Caco-2 (cell line): Measurements from ENCODE around the gene BRAF. TPM values are rescaled to one million over a fixed set of nuclear protein-coding genes. Genes with fewer than 3 reads are reported as not detected.
"Not testable (repeated sequence)": the region's sequence is repeated elsewhere in the genome, so short reads cannot be mapped to it uniquely, and the experiment has no call there.

Source experiments
- BruUV-seq: library from RNA; stranded (reverse); fragments of 400-500 nt; replicated peaks from 2 replicates; lab custom pipeline; 2021; lab: Mats Ljungman, UMichigan
- CTCF ChIA-PET: fragments of 300-600 bp; sonication (Branson Sonifier 250); formaldehyde crosslinking; loops from one replicate; lab custom pipeline; 2022; ENCODE audit warnings: antibody characterized with exemption; lab: Charles Lee
- POLR2A ChIA-PET: fragments of 300-600 bp; sonication (Branson Sonifier 250); formaldehyde crosslinking; loops from one replicate; lab custom pipeline; 2022; ENCODE audit warnings: antibody characterized with exemption; lab: Charles Lee
- DNase-seq, 2 experiments: peaks; one replicate each; pipeline versions ENCODE4 v3.0.0 to v3.0.0-alpha.2; 2020 to 2022
- H3K27me3 ChIP-seq: replicated peaks from 2 replicates; pipeline ENCODE4 v1.6.0; 2011; ENCODE audit warnings: low read length; ENCODE audit not compliant: control insufficient read depth, insufficient read depth
- H3K36me3 ChIP-seq: 2 replicates; pipeline ENCODE4 v1.5.1; 2011; ENCODE audit warnings: low read length; ENCODE audit not compliant: control insufficient read depth, insufficient read depth
- H3K4me1 ChIP-seq: fragments of 250-450 bp; sonication (Bioruptor Pico); 2 replicates; pipeline ENCODE4 v1.5.1; 2020; ENCODE audit warnings: mild to moderate bottlenecking
- H3K4me3 ChIP-seq: 2 replicates; pipeline ENCODE4 v1.5.1; 2011; ENCODE audit warnings: low read depth, mild to moderate bottlenecking, control low read depth, low read length
- H3K9me3 ChIP-seq: fragments of 250-450 bp; sonication (Bioruptor Pico); 2 replicates; pipeline ENCODE4 v1.5.1; 2020; ENCODE audit warnings: mild to moderate bottlenecking, moderate library complexity
- H3K27ac Mint-ChIP-seq: one replicate; pipeline ENCODE4 v1.8.0; 2022; ENCODE audit warnings: mixed read lengths; ENCODE audit not compliant: unreplicated experiment
- H3K27me3 Mint-ChIP-seq: one replicate; pipeline ENCODE4 v1.8.0; 2022; ENCODE audit warnings: mixed read lengths; ENCODE audit not compliant: insufficient read depth, unreplicated experiment
- H3K36me3 Mint-ChIP-seq: one replicate; pipeline ENCODE4 v1.8.0; 2022; ENCODE audit warnings: mild to moderate bottlenecking, mixed read lengths; ENCODE audit not compliant: insufficient read depth, unreplicated experiment
- H3K4me1 Mint-ChIP-seq: one replicate; pipeline ENCODE4 v1.8.0; 2022; ENCODE audit warnings: low read depth, mixed read lengths; ENCODE audit not compliant: unreplicated experiment
- H3K4me3 Mint-ChIP-seq: one replicate; pipeline ENCODE4 v1.8.0; 2022; ENCODE audit warnings: mild to moderate bottlenecking, moderate library complexity, mixed read lengths; ENCODE audit not compliant: unreplicated experiment
- H3K9me3 Mint-ChIP-seq: one replicate; pipeline ENCODE4 v1.8.0; 2022; ENCODE audit warnings: mixed read lengths; ENCODE audit not compliant: unreplicated experiment
- intact Hi-C: fragments of 100-400 bp; cut with micrococcal nuclease; formaldehyde crosslinking; loops from one replicate; pipeline ENCODE4 v1.10.0; 2022; ENCODE audit not compliant: unreplicated experiment
- total RNA-seq: library from RNA; stranded (reverse); gene quantifications from 2 replicates; pipeline ENCODE4 v1.2.3, GENCODE V29; 2022
- TF ChIP-seq, protein P1 (sequence below), 2 experiments: fragments of 200-600 bp in 1 of 2; IDR thresholded peaks; 1 replicate in 1 of 2; 2 replicates in 1 of 2; pipeline versions ENCODE4 v1.5.1 to v1.8.0; 2011 to 2022; ENCODE audit warnings: antibody characterized with exemption in 1 of 2, control low read depth in 1 of 2, inconsistent platforms in 1 of 2, low read depth in 1 of 2, low read length in 1 of 2, mild to moderate bottlenecking in 1 of 2, moderate library complexity in 1 of 2; ENCODE audit not compliant: insufficient read depth in 1 of 2, severe bottlenecking in 1 of 2, unreplicated experiment in 1 of 2

Gene BRAF
- total RNA-seq, 1 experiment from 2014 or later = 38.5 TPM

DNA sequence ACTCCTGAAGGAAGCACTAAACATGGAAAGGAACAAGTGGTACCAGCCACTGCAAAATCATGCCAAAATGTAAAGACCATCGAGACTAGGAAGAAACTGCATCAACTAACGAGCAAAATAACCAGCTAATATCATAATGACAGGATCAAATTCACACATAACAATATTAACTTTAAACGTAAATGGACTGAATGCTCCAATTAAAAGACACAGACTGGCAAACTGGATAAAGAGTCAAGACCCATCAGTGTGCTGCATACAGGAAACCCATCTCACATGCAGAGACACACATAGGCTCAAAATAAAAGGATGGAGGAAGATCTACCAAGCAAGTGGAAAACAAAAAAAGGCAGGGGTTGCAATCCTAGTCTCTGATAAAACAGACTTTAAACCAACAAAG lies 163.4 kb downstream of the BRAF start:
- H3K36me3 ChIP-seq, DNase-seq, H3K4me3 Mint-ChIP-seq, H3K27me3 Mint-ChIP-seq, H3K27ac Mint-ChIP-seq, BruUV-seq, POLR2A ChIA-PET, H3K27me3 ChIP-seq, H3K4me1 ChIP-seq, H3K9me3 ChIP-seq, H3K9me3 Mint-ChIP-seq, intact Hi-C loops, H3K4me3 ChIP-seq, H3K4me1 Mint-ChIP-seq, CTCF ChIA-PET: not testable (repeated sequence)
- peaks cover 17% of the 10 kb centered on the region for H3K36me3 Mint-ChIP-seq

DNA sequence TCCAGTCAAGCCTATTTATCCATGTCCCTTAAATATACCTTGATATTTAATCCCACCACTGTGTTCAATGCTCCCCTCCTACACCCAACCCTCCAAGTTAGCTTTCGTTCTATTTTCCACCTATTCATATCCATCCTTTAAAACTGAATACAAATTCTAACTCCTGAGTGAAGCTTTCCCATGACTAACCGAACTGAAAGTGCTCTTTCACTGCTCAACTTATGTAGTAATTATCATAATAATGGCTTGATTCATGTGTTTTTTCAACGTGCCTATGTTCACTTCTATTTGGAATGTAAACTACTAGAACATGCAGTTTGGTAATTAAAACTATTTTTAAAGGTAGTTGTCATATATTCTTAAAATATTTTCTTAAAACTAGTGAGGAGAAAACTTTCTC lies 170.2 kb downstream of the BRAF start:
- H3K4me1 ChIP-seq = no peaks in the 10 kb centered on the region
- Mint-ChIP-seq H3K27ac (no peak overlapping the region), H3K36me3 (peaks cover 11% of the 10 kb centered on the region), H3K27me3 (no peaks in the 10 kb centered on the region), H3K4me3 (no peak overlapping the region), H3K9me3 (no peaks in the 10 kb centered on the region), H3K4me1 (no peaks in the 10 kb centered on the region)
- no peaks in the 10 kb centered on the region for H3K36me3 ChIP-seq
- intact Hi-C loops = no loop called here
- TF ChIP-seq, protein P1, sequence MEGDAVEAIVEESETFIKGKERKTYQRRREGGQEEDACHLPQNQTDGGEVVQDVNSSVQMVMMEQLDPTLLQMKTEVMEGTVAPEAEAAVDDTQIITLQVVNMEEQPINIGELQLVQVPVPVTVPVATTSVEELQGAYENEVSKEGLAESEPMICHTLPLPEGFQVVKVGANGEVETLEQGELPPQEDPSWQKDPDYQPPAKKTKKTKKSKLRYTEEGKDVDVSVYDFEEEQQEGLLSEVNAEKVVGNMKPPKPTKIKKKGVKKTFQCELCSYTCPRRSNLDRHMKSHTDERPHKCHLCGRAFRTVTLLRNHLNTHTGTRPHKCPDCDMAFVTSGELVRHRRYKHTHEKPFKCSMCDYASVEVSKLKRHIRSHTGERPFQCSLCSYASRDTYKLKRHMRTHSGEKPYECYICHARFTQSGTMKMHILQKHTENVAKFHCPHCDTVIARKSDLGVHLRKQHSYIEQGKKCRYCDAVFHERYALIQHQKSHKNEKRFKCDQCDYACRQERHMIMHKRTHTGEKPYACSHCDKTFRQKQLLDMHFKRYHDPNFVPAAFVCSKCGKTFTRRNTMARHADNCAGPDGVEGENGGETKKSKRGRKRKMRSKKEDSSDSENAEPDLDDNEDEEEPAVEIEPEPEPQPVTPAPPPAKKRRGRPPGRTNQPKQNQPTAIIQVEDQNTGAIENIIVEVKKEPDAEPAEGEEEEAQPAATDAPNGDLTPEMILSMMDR (IDR thresholded peaks at IDR 0.05; ENCODE audit: insufficient read depth in 1 of 2, low read depth in 1 of 2, low read length in 1 of 2, severe bottlenecking in 1 of 2, unreplicated experiment in 1 of 2) = no peak
- ChIA-PET CTCF (interaction anchor here (0.5 kb wide), 1 partner anchor 66 kb away, joined by 3 read pairs; no protein-coding TSS in a partner anchor), POLR2A (no interaction called here)
- no peak for DNase-seq
- BruUV-seq = no TSS peak
- no peaks in the 10 kb centered on the region for H3K27me3 ChIP-seq
- no peak overlapping the region for H3K4me3 ChIP-seq
- no peaks in the 10 kb centered on the region for H3K9me3 ChIP-seq

DNA sequence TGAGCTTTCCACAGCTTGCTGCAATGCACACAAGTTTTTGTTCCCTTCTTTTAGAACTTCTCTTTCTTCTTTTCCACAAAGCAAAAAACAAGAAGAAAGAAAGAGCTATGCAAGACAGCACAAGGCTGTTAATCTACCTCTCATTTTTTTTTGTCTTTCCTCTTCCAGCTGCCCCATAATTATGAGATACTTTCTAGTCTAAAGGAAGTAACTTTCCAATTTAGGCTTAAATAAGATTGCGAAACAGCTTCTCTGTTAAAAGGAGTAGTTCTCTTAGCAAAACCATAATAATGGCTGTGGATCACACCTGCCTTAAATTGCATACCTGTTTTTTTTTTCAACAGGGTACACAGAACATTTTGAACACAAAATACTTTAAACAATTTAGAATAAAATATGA lies 172.2 kb downstream of the BRAF start:
- Histone ChIP-seq H3K27me3 (no peaks in the 10 kb centered on the region), H3K4me3 (no peak overlapping the region), H3K36me3 (no peaks in the 10 kb centered on the region), H3K4me1 (no peaks in the 10 kb centered on the region), H3K9me3 (no peaks in the 10 kb centered on the region)
- BruUV-seq = no TSS peak
- H3K27ac Mint-ChIP-seq = no peak overlapping the region
- ChIA-PET CTCF (no interaction called here), POLR2A (no interaction called here)
- peaks cover 8% of the 10 kb centered on the region for H3K36me3 Mint-ChIP-seq
- H3K9me3 Mint-ChIP-seq = no peaks in the 10 kb centered on the region
- TF ChIP-seq, protein P1 (IDR thresholded peaks at IDR 0.05; ENCODE audit: insufficient read depth in 1 of 2, low read depth in 1 of 2, low read length in 1 of 2, severe bottlenecking in 1 of 2, unreplicated experiment in 1 of 2) = no peak
- H3K4me1 Mint-ChIP-seq = no peaks in the 10 kb centered on the region
- H3K4me3 Mint-ChIP-seq = no peak overlapping the region
- intact Hi-C loops = no loop called here
- no peaks in the 10 kb centered on the region for H3K27me3 Mint-ChIP-seq
- DNase-seq = no peak

DNA sequence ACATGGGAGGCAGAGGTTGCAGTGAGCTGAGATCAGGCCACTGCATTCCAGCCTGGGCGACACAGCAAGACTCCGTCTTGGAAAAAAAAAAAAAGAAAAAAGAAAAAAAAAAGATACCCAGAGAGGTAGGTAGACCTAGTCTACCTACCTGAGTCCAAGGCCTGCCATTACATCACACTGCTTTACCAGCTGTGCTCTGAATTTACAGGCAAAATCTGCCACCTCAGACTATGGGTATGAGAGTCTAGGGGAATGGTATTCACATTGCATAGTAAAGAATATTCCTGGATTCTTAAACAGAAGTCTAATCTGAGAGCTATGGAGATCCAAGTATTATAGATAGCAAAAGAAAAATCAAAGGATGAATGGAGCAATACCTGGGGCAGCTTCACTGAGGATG lies 178.0 kb downstream of the BRAF start:
- CTCF ChIA-PET = no interaction called here
- no TSS peak for BruUV-seq
- POLR2A ChIA-PET = no interaction called here

More for the DNA sequence above, 178.0 kb downstream of the BRAF start:
- Mint-ChIP-seq H3K27me3 (no peaks in the 10 kb centered on the region), H3K4me3 (no peak overlapping the region), H3K27ac (no peak overlapping the region), H3K4me1 (no peaks in the 10 kb centered on the region), H3K36me3 (peaks cover 5% of the 10 kb centered on the region), H3K9me3 (no peaks in the 10 kb centered on the region)
- no peak for DNase-seq
- TF ChIP-seq, protein P1 (IDR thresholded peaks at IDR 0.05; ENCODE audit: insufficient read depth in 1 of 2, low read depth in 1 of 2, low read length in 1 of 2, severe bottlenecking in 1 of 2, unreplicated experiment in 1 of 2) = no peak
- Histone ChIP-seq H3K4me1 (peaks cover 2% of the 10 kb centered on the region; the same call in 1 of the 2 replicates), H3K4me3 (no peak overlapping the region), H3K27me3 (no peaks in the 10 kb centered on the region), H3K36me3 (no peaks in the 10 kb centered on the region), H3K9me3 (no peaks in the 10 kb centered on the region)
- intact Hi-C loops = no loop called here
